ENCODE results near the gene LBP. TPM values are rescaled to one million over a fixed set of nuclear protein-coding genes. Genes with fewer than 3 reads are reported as not detected.

LBP gene
- polyA plus RNA-seq, 1 donor from 2014 or later = not detected

GRCh38 chr20:38412877-38413577 lies 66.7 kb downstream of the LBP start:
- no peaks in the 10 kb centered on the region for H4K20me1 ChIP-seq (ENCODE audit: insufficient read depth)
- H3K4me2 ChIP-seq (ENCODE audit: low read length) = no peak overlapping the region
- H3K9me3 ChIP-seq (ENCODE audit: low read length) = no peaks in the 10 kb centered on the region
- no peak overlapping the region for H3K9ac ChIP-seq (ENCODE audit: low read length)
- H3K79me2 ChIP-seq (replicated peaks; ENCODE audit: insufficient read depth, low read length) = no peaks in the 10 kb centered on the region
- H3F3A ChIP-seq (ENCODE audit: insufficient read depth, low read length, poor library complexity, severe bottlenecking) = no peaks in the 10 kb centered on the region
- H3K27me3 ChIP-seq (ENCODE audit: insufficient read depth, low read depth, low read length) = no peaks in the 10 kb centered on the region
- no peak overlapping the region for H3K4me3 ChIP-seq (ENCODE audit: low read length)
- H3K36me3 ChIP-seq (ENCODE audit: insufficient read depth, low read length) = no peaks in the 10 kb centered on the region
- H3K9me2 ChIP-seq (ENCODE audit: insufficient read depth, low read length) = no peaks in the 10 kb centered on the region
- no peak for TF ChIP-seq EZH2 (IDR thresholded peaks at IDR 0.05; ENCODE audit: borderline replicate concordance, insufficient read depth, low read length, poor library complexity, severe bottlenecking)
- TF ChIP-seq TAF1 (IDR thresholded peaks at IDR 0.05; ENCODE audit: low read depth) = no peak
- no peak for TF ChIP-seq REST (IDR thresholded peaks at IDR 0.05; ENCODE audit: borderline replicate concordance)
- no peak for TF ChIP-seq POLR2AphosphoS5 (IDR thresholded peaks at IDR 0.05)
- TF ChIP-seq RAD21 (conservative IDR thresholded peaks at IDR 0.05) = no peak
- TF ChIP-seq CTCF (IDR thresholded peaks at IDR 0.05; ENCODE audit: poor library complexity, severe bottlenecking) = no peak
- TF ChIP-seq EP300 (conservative IDR thresholded peaks at IDR 0.05; ENCODE audit: poor library complexity, severe bottlenecking) = no peak
- no peak for TF ChIP-seq MXI1 (conservative IDR thresholded peaks at IDR 0.05; ENCODE audit: poor library complexity, severe bottlenecking)
- no peak for TF ChIP-seq SMC3 (conservative IDR thresholded peaks at IDR 0.05; ENCODE audit: poor library complexity)
- H2AFZ ChIP-seq (ENCODE audit: low read depth, low read length) = no peak overlapping the region
- no peak overlapping the region for H3K27ac ChIP-seq (ENCODE audit: low read length)

GRCh38 chr20:38414769-38415450 lies 68.6 kb downstream of the LBP start:
- no peaks in the 10 kb centered on the region for H3K9me2 ChIP-seq (ENCODE audit: insufficient read depth, low read length)

More at GRCh38 chr20:38414769-38415450, 68.6 kb downstream of the LBP start:
- Histone ChIP-seq H3K27me3 (ENCODE audit: insufficient read depth, low read depth, low read length) (no peaks in the 10 kb centered on the region), H3K4me2 (ENCODE audit: low read length) (no peak overlapping the region), H2AFZ (ENCODE audit: low read depth, low read length) (no peak overlapping the region), H4K20me1 (ENCODE audit: insufficient read depth) (no peaks in the 10 kb centered on the region), H3K9me3 (ENCODE audit: low read length) (no peaks in the 10 kb centered on the region), H3K4me3 (ENCODE audit: low read length) (no peak overlapping the region), H3F3A (ENCODE audit: insufficient read depth, low read length, poor library complexity, severe bottlenecking) (no peaks in the 10 kb centered on the region), H3K27ac (ENCODE audit: low read length) (no peak overlapping the region), H3K9ac (ENCODE audit: low read length) (no peak overlapping the region), H3K79me2 (replicated peaks; ENCODE audit: insufficient read depth, low read length) (no peaks in the 10 kb centered on the region), H3K36me3 (ENCODE audit: insufficient read depth, low read length) (no peaks in the 10 kb centered on the region)
- TF ChIP-seq POLR2AphosphoS5 (IDR thresholded peaks at IDR 0.05) = no peak
- TF ChIP-seq REST (IDR thresholded peaks at IDR 0.05; ENCODE audit: borderline replicate concordance) = no peak
- TF ChIP-seq MXI1 (conservative IDR thresholded peaks at IDR 0.05; ENCODE audit: poor library complexity, severe bottlenecking) = no peak
- TF ChIP-seq SMC3 (conservative IDR thresholded peaks at IDR 0.05; ENCODE audit: poor library complexity) = no peak
- TF ChIP-seq RAD21 (conservative IDR thresholded peaks at IDR 0.05) = no peak
- TF ChIP-seq EZH2 (IDR thresholded peaks at IDR 0.05; ENCODE audit: borderline replicate concordance, insufficient read depth, low read length, poor library complexity, severe bottlenecking) = no peak
- TF ChIP-seq TAF1 (IDR thresholded peaks at IDR 0.05; ENCODE audit: low read depth) = no peak
- TF ChIP-seq EP300 (conservative IDR thresholded peaks at IDR 0.05; ENCODE audit: poor library complexity, severe bottlenecking) = no peak
- no peak for TF ChIP-seq CTCF (IDR thresholded peaks at IDR 0.05; ENCODE audit: poor library complexity, severe bottlenecking)

Data from neural cell (in vitro differentiated cells).